HEK293 (cell line): Measurements from ENCODE around the gene NOD2.

ENCODE experiments used
- CTCF ChIA-PET: fragments of 350-600 bp; formaldehyde crosslinking; extraction: SDS; loops from one replicate; lab custom pipeline; 2021; ENCODE audit warnings: antibody characterized with exemption; lab: Yijun Ruan, JAX
- POLR2A ChIA-PET: fragments of 300-600 bp; formaldehyde crosslinking; extraction: SDS; loops from one replicate; lab custom pipeline; 2020; ENCODE audit warnings: antibody characterized with exemption, inconsistent platforms; lab: Yijun Ruan, JAX
- H3K27ac ChIP-seq: fragments of 200-500 bp; sonication (Bioruptor generic); 2 replicates; pipeline ENCODE4 v1.5.1; 2014; ENCODE audit warnings: low read depth, low read length, control low read depth, inconsistent platforms; ENCODE audit errors: extremely low read depth
- H3K36me3 ChIP-seq, 2 experiments: fragments of 200-500 bp in 1 of 2; sonication (Bioruptor generic) in 1 of 2; 1 replicate in 1 of 2; 2 replicates in 1 of 2; pipeline ENCODE4 v1.5.1; 2014 to 2017; ENCODE audit warnings: inconsistent platforms in 2 of 2, low read length in 2 of 2; ENCODE audit not compliant: control insufficient read depth in 2 of 2, insufficient read depth in 1 of 2
- H3K4me1 ChIP-seq: fragments of 200-500 bp; sonication (Bioruptor generic); 2 replicates; pipeline ENCODE4 v1.5.1; 2014; ENCODE audit warnings: mild to moderate bottlenecking, low read length, inconsistent platforms; ENCODE audit not compliant: control insufficient read depth, insufficient read depth
- H3K4me3 ChIP-seq: 2 replicates; pipeline ENCODE4 v1.5.1; 2011; ENCODE audit warnings: low read depth, mild to moderate bottlenecking, control low read depth, low read length, moderate library complexity
- H3K9me3 ChIP-seq: fragments of 200-500 bp; sonication (Bioruptor generic); 2 replicates; pipeline ENCODE4 v1.5.1; 2014; ENCODE audit warnings: low read depth, low read length, inconsistent platforms; ENCODE audit not compliant: control insufficient read depth, insufficient read depth
- HOXD13 ChIP-seq: sonication (generic); formaldehyde crosslinking; IDR thresholded peaks from 2 replicates; pipeline ENCODE4 v1.8.0; 2022; ENCODE audit warnings: missing genetic modification reagents, borderline replicate concordance
- PRDM10 ChIP-seq: fragments of 450-650 bp; formaldehyde crosslinking; IDR thresholded peaks from 2 replicates; pipeline ENCODE4 v1.5.1; 2016; ENCODE audit warnings: missing biosample characterization, missing genetic modification characterization
- YY1 ChIP-seq: fragments of 450-650 bp; formaldehyde crosslinking; IDR thresholded peaks from 2 replicates; pipeline ENCODE4 v1.5.1; 2018; ENCODE audit warnings: missing biosample characterization, missing genetic modification characterization
- ZBTB20 ChIP-seq: fragments of 450-650 bp; formaldehyde crosslinking; IDR thresholded peaks from 2 replicates; pipeline ENCODE4 v1.5.1; 2016; ENCODE audit warnings: missing biosample characterization, missing genetic modification characterization
- ZBTB7A ChIP-seq: fragments of 450-650 bp; formaldehyde crosslinking; IDR thresholded peaks from 2 replicates; pipeline ENCODE4 v1.5.1; 2016; ENCODE audit warnings: low read depth, missing biosample characterization, missing genetic modification characterization
- ZFP69B ChIP-seq: fragments of 450-650 bp; formaldehyde crosslinking; IDR thresholded peaks from 2 replicates; pipeline ENCODE4 v1.5.1; 2016; ENCODE audit warnings: missing biosample characterization, missing genetic modification characterization
- ZIC2 ChIP-seq: fragments of 450-650 bp; formaldehyde crosslinking; IDR thresholded peaks from 2 replicates; pipeline ENCODE4 v1.5.1; 2016; ENCODE audit warnings: missing biosample characterization, missing genetic modification characterization
- ZNF133 ChIP-seq: fragments of 450-650 bp; formaldehyde crosslinking; IDR thresholded peaks from 2 replicates; pipeline ENCODE4 v1.5.1; 2016; ENCODE audit warnings: missing biosample characterization, missing genetic modification characterization
- ZNF248 ChIP-seq: fragments of 450-650 bp; formaldehyde crosslinking; IDR thresholded peaks from 2 replicates; pipeline ENCODE4 v1.5.1; 2017; ENCODE audit warnings: missing biosample characterization, missing genetic modification characterization
- ZNF37A ChIP-seq: fragments of 450-650 bp; IDR thresholded peaks from 2 replicates; pipeline ENCODE4 v1.5.1; 2018; ENCODE audit warnings: missing biosample characterization, missing genetic modification characterization
- ZNF473 ChIP-seq: fragments of 450-650 bp; formaldehyde crosslinking; IDR thresholded peaks from 2 replicates; pipeline ENCODE4 v1.5.1; 2017; ENCODE audit warnings: missing biosample characterization, missing genetic modification characterization
- ZNF548 ChIP-seq: fragments of 450-650 bp; formaldehyde crosslinking; IDR thresholded peaks from 2 replicates; pipeline ENCODE4 v1.5.1; 2016; ENCODE audit warnings: missing biosample characterization, missing genetic modification characterization
- ZNF777 ChIP-seq: fragments of 450-650 bp; formaldehyde crosslinking; IDR thresholded peaks from 2 replicates; pipeline ENCODE4 v1.5.1; 2017; ENCODE audit warnings: missing biosample characterization, missing genetic modification characterization, borderline replicate concordance
- TF ChIP-seq, protein P1 (sequence below): fragments of 450-650 bp; formaldehyde crosslinking; IDR thresholded peaks from 2 replicates; pipeline ENCODE4 v1.5.1; 2017; ENCODE audit warnings: missing biosample characterization, missing genetic modification characterization
- TF ChIP-seq, protein P2 (sequence below): fragments of 450-650 bp; formaldehyde crosslinking; IDR thresholded peaks from 2 replicates; pipeline ENCODE4 v1.5.1; 2016; ENCODE audit warnings: missing biosample characterization, missing genetic modification characterization, low read depth

Gene NOD2

GRCh38 chr16:50741781-50742575 is 48.6 kb downstream of the NOD2 start, which contains the start of gene CYLD (continued):
- TF ChIP-seq ZNF548 (tag by site-specific recombination) (no peak), YY1 (tag by site-specific recombination) (peak; percentile 81), ZNF133 (tag by site-specific recombination) (no peak), ZNF248 (no peak), PRDM10 (tag by site-specific recombination) (peak; percentile 43; the same call in 1 of the 2 replicates), ZNF37A (tag by site-specific recombination) (no peak; the same call in 1 of the 2 replicates), ZFP69B (no peak), HOXD13 (CRISPR knock-in tag) (no peak), ZBTB7A (no peak), ZNF473 (tag by site-specific recombination) (no peak)
- TF ChIP-seq, protein P1, sequence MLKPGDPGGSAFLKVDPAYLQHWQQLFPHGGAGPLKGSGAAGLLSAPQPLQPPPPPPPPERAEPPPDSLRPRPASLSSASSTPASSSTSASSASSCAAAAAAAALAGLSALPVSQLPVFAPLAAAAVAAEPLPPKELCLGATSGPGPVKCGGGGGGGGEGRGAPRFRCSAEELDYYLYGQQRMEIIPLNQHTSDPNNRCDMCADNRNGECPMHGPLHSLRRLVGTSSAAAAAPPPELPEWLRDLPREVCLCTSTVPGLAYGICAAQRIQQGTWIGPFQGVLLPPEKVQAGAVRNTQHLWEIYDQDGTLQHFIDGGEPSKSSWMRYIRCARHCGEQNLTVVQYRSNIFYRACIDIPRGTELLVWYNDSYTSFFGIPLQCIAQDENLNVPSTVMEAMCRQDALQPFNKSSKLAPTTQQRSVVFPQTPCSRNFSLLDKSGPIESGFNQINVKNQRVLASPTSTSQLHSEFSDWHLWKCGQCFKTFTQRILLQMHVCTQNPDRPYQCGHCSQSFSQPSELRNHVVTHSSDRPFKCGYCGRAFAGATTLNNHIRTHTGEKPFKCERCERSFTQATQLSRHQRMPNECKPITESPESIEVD (tag by site-specific recombination) = no peak

GRCh38 chr16:50742576-50743200 is 49.3 kb downstream of the NOD2 start:
- CTCF ChIA-PET = no interaction called here

More at GRCh38 chr16:50742576-50743200, 49.3 kb downstream of the NOD2 start:
- Histone ChIP-seq H3K4me3 (peak overlapping the region; percentile 65), H3K9me3 (no peaks in the 10 kb centered on the region), H3K4me1 (peaks cover 6% of the 10 kb centered on the region), H3K36me3 (peaks cover 9 to 12% of the 10 kb centered on the region in 2 experiments), H3K27ac (no peak overlapping the region; the same call in 1 of the 2 replicates)
- TF ChIP-seq ZBTB20 (tag by site-specific recombination) (0 out of 2 replicates have a peak, but pooled peaks have one; percentile 2), ZIC2 (tag by site-specific recombination) (peak; percentile 58), ZNF777 (peak; percentile 50; the same call in 1 of the 2 replicates)
- TF ChIP-seq, protein P2, sequence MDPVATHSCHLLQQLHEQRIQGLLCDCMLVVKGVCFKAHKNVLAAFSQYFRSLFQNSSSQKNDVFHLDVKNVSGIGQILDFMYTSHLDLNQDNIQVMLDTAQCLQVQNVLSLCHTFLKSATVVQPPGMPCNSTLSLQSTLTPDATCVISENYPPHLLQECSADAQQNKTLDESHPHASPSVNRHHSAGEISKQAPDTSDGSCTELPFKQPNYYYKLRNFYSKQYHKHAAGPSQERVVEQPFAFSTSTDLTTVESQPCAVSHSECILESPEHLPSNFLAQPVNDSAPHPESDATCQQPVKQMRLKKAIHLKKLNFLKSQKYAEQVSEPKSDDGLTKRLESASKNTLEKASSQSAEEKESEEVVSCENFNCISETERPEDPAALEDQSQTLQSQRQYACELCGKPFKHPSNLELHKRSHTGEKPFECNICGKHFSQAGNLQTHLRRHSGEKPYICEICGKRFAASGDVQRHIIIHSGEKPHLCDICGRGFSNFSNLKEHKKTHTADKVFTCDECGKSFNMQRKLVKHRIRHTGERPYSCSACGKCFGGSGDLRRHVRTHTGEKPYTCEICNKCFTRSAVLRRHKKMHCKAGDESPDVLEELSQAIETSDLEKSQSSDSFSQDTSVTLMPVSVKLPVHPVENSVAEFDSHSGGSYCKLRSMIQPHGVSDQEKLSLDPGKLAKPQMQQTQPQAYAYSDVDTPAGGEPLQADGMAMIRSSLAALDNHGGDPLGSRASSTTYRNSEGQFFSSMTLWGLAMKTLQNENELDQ (tag by site-specific recombination) = no peak
- POLR2A ChIA-PET = no interaction called here
